ENCODE results near the gene ECSCR.
"Not testable (repeated sequence)": the region's sequence is repeated elsewhere in the genome, so short reads cannot be mapped to it uniquely, and the experiment has no call there.

Gene ECSCR

GRCh38 chr5:139446956-139447779 lies 15.4 kb downstream of the ECSCR start:
- no peak for DNase-seq (ENCODE audit: low read depth, low spot score)

GRCh38 chr5:139445325-139446170 lies 17.0 kb downstream of the ECSCR start:
- no peak for DNase-seq (ENCODE audit: low read depth, low spot score)

GRCh38 chr5:139443831-139444453 lies 18.6 kb downstream of the ECSCR start:
- DNase-seq (ENCODE audit: low read depth, low spot score) = no peak

GRCh38 chr5:139440416-139440815 lies 22.1 kb downstream of the ECSCR start:
- not testable (repeated sequence) for DNase-seq (ENCODE audit: low read depth, low spot score)

GRCh38 chr5:139439013-139439903 lies 23.3 kb downstream of the ECSCR start, which contains the start of gene DNAJC18:
Gene DNAJC18, minus strand, starts transcription at chr5:139439525. Its CDS starts 80 bp downstream, at chr5:139439445.
- no peak for DNase-seq (ENCODE audit: low read depth, low spot score)

- DNase-seq (ENCODE audit: low read depth, low spot score) = no peak
Measured at GRCh38 chr5:139438707-139439012, 23.9 kb downstream of the ECSCR start.

- DNase-seq (ENCODE audit: low read depth, low spot score) = no peak
Measured at GRCh38 chr5:139435676-139436075, 26.9 kb downstream of the ECSCR start.

- DNase-seq (ENCODE audit: low read depth, low spot score) = no peak
Measured at GRCh38 chr5:139431706-139432105, 30.8 kb downstream of the ECSCR start.

- DNase-seq (ENCODE audit: low read depth, low spot score) = no peak
Measured at GRCh38 chr5:139430015-139430414, 32.5 kb downstream of the ECSCR start.

- DNase-seq (ENCODE audit: low read depth, low spot score) = no peak
Measured at GRCh38 chr5:139426203-139426885, 36.2 kb downstream of the ECSCR start.

GRCh38 chr5:139425497-139425896 lies 37.0 kb downstream of the ECSCR start:
- no peak for DNase-seq (ENCODE audit: low read depth, low spot score)

- DNase-seq (ENCODE audit: low read depth, low spot score) = no peak
Measured at GRCh38 chr5:139422307-139422893, 40.1 kb downstream of the ECSCR start.

- no peak for DNase-seq (ENCODE audit: low read depth, low spot score)
Measured at GRCh38 chr5:139419226-139420192, 43.0 kb downstream of the ECSCR start.

- no peak for DNase-seq (ENCODE audit: low read depth, low spot score)
Measured at GRCh38 chr5:139418793-139419192, 43.8 kb downstream of the ECSCR start.

- DNase-seq (ENCODE audit: low read depth, low spot score) = no peak
Measured at GRCh38 chr5:139417214-139417613, 45.3 kb downstream of the ECSCR start.

- no peak for DNase-seq (ENCODE audit: low read depth, low spot score)
Measured at GRCh38 chr5:139416651-139417050, 45.9 kb downstream of the ECSCR start.

- DNase-seq (ENCODE audit: low read depth, low spot score) = no peak
Measured at GRCh38 chr5:139415869-139416268, 46.7 kb downstream of the ECSCR start.

- DNase-seq (ENCODE audit: low read depth, low spot score) = no peak
Measured at GRCh38 chr5:139415221-139415861, 47.2 kb downstream of the ECSCR start.
